ENCODE data around the gene PGLYRP4. TPM values are rescaled to one million over a fixed set of nuclear protein-coding genes. Genes with fewer than 3 reads are reported as not detected.

Gene PGLYRP4
- total RNA-seq, 4 donors from 2014 or later = not detected

DNA sequence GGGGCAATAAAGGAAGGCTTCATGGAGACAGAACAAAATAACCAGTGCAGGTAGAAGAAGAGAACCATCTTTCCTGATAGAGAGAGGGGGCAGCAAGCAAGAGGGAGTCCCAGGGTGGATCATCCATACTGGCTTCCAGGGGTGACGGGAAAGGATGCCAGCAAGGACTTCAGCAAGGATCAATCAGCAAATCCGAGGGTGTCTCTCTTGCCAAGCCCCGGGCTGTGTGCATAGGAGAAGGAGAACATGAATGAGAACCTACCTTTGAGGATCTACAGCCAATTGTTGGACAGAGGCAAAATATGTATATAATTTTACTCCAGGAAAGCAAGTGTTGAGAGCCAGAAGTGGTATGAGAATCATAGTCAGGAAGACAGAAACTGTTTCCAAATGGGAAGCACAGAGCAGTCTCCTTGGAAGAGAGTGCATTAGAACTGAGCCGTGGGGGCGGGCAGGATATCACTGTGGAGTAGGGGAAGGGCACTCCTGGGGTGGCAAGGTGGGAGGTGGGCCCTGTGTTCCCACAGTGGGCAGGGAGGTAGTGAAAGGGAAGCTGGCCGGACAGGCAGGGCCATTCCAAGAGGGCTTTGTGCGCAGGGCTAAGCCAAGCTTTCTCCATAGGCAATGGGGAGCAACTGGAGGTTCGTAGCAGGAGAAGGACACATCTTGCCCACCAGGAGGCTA, 7.9 kb upstream of the PGLYRP4 start:
- Histone ChIP-seq H3K27me3 (no peaks in the 10 kb centered on the region), H3K4me1 (no peaks in the 10 kb centered on the region), H3K36me3 (no peaks in the 10 kb centered on the region), H3K4me3 (replicated peaks in 1 of 3) (no peak overlapping the region), H3K9me3 (no peaks in the 10 kb centered on the region), H3K27ac (no peak overlapping the region)
- DNase-seq = no peak
- no peak for TF ChIP-seq POLR2A (IDR thresholded peaks at IDR 0.05)
- intact Hi-C loops (cut with DNase I) = no loop called here
- WGBS, 2 donors = 83 to 89% methylated on average over 8 of the region's 8 CpGs

DNA sequence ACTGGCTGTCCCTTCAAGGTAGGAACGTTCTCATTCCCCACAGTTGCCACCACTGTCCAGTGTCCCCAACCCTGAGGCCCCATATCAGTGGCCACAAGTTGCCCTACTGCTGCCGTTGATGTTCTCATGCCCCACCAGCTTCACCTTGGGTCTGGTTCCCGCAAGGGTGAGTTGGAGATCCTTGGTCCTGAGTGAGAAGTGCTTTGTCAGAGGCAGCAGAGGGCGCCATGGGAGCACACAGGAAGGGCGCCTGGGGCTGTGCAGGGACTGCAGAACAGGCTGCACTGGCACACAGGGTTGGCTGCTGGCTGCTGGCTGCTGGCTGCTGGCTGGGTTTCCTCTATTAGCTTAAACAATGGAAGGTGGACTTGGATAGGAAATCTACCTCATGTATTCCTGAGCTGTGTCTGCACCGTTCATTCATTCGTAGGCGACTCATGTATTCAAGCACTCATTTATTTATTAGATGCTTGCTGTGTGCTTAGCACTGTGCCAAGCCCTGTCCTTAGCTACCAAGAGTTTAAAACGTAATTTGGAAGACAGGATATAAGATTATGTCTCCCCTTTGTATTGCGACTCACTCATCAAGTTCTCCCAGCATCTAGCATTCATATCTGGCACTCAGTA, 6.9 kb upstream of the PGLYRP4 start:
- no peaks in the 10 kb centered on the region for H3K27me3 ChIP-seq
- intact Hi-C loops (cut with DNase I) = no loop called here
- peak; percentile 6 to 13 for DNase-seq
- H3K4me1 ChIP-seq = no peaks in the 10 kb centered on the region
- 54 to 58% methylated on average over 9 to 10 of the region's 10 CpGs for WGBS, 2 donors
- H3K36me3 ChIP-seq = no peaks in the 10 kb centered on the region
- H3K4me3 ChIP-seq (replicated peaks in 1 of 3) = no peak overlapping the region
- H3K9me3 ChIP-seq = no peaks in the 10 kb centered on the region
- H3K27ac ChIP-seq = no peak overlapping the region
- TF ChIP-seq, protein P1, sequence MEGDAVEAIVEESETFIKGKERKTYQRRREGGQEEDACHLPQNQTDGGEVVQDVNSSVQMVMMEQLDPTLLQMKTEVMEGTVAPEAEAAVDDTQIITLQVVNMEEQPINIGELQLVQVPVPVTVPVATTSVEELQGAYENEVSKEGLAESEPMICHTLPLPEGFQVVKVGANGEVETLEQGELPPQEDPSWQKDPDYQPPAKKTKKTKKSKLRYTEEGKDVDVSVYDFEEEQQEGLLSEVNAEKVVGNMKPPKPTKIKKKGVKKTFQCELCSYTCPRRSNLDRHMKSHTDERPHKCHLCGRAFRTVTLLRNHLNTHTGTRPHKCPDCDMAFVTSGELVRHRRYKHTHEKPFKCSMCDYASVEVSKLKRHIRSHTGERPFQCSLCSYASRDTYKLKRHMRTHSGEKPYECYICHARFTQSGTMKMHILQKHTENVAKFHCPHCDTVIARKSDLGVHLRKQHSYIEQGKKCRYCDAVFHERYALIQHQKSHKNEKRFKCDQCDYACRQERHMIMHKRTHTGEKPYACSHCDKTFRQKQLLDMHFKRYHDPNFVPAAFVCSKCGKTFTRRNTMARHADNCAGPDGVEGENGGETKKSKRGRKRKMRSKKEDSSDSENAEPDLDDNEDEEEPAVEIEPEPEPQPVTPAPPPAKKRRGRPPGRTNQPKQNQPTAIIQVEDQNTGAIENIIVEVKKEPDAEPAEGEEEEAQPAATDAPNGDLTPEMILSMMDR (IDR thresholded peaks at IDR 0.05) = peak in 1 of 6 experiments; percentile 8
- no peak for TF ChIP-seq POLR2A (IDR thresholded peaks at IDR 0.05)

GRCh38 chr1:153354515-153355193, 6.0 kb upstream of the PGLYRP4 start:
- intact Hi-C loops (cut with DNase I) = loop anchor here (5.0 kb wide), 1 partner anchor 143 kb away; no protein-coding TSS in a partner anchor

DNA sequence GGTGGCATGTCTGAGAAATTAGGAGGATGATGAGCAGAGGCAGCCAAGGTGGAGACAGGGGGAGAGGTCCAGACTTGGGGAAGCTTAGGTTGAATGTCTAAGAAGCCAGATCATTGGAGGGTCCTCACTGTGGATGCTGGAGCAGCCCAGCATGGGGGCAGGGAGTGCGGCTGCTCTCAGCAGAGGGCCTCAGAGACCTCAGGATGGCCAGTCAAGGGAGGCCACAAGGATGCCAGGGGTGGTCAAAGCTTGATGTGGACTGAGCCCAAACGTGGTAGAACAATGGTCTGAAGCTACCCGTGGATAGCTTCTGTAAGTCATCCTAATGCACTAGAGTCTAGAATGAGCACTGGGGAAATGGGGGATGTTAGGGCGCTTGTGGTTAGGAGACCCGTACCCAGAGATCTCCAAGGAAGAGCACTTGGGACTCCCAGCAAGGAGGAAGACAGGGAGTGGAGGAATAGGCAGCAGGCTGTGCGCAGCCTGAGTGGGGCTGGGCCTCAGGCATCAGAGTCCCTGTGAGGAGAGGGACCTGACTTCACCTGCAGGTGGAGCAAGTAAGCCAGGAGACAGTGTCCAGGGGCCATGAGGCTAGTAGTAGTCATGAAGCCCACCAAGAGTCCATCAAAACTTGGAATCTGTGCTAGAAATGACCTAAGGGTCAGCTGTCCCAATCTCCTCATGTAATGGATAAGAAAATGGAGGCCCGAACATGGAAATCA, 4.7 kb upstream of the PGLYRP4 start:
- no peak overlapping the region for H3K27ac ChIP-seq
- no peaks in the 10 kb centered on the region for H3K9me3 ChIP-seq
- intact Hi-C loops (cut with DNase I) = loop anchor here (5.0 kb wide), 1 partner anchor 144 kb away; no protein-coding TSS in a partner anchor
- no peak for TF ChIP-seq POLR2A (IDR thresholded peaks at IDR 0.05)
- TF ChIP-seq, protein P1 (IDR thresholded peaks at IDR 0.05) = no peak
- no peaks in the 10 kb centered on the region for H3K4me1 ChIP-seq
- no peaks in the 10 kb centered on the region for H3K27me3 ChIP-seq
- no peaks in the 10 kb centered on the region for H3K36me3 ChIP-seq
- WGBS, 2 donors = 79 to 82% methylated on average over 6 to 7 of the region's 7 CpGs
- no peak for DNase-seq
- H3K4me3 ChIP-seq (replicated peaks in 1 of 3) = no peak overlapping the region

More at GRCh38 chr1:153354515-153355193, 6.0 kb upstream of the PGLYRP4 start:
- WGBS, 2 donors = 73 to 89% methylated on average over 4 to 8 of the region's 8 CpGs
- no peak overlapping the region for H3K4me3 ChIP-seq (replicated peaks in 1 of 3)
- no peak for DNase-seq
- no peaks in the 10 kb centered on the region for H3K36me3 ChIP-seq
- TF ChIP-seq, protein P1 (IDR thresholded peaks at IDR 0.05) = no peak
- TF ChIP-seq POLR2A (IDR thresholded peaks at IDR 0.05) = no peak
- no peaks in the 10 kb centered on the region for H3K4me1 ChIP-seq
- no peaks in the 10 kb centered on the region for H3K9me3 ChIP-seq
- no peaks in the 10 kb centered on the region for H3K27me3 ChIP-seq
- no peak overlapping the region for H3K27ac ChIP-seq

DNA sequence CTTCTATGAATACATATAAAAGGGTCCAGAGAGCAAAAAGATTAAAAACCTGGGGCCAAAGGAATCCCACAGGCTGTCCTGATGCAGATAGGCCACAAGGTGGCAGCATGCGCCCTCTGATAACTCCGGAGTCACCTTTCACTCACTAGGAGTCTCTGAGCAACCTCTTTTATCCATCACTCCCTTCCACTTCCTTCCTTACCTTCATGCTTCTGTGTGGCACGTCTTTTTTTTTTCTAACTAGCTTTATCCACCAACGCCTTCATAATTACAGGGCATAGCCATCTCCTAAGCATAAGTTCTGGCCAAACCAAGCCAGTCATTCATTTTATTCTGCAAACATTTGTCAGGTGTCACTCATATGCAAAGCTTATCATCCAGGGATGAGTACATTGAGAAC, 3.9 kb upstream of the PGLYRP4 start:
- intact Hi-C loops (cut with DNase I) = loop anchor here (5.0 kb wide), 1 partner anchor 145 kb away; no protein-coding TSS in a partner anchor
- H3K27me3 ChIP-seq = no peaks in the 10 kb centered on the region
- 1% methylated on average over 4 of the region's 4 CpGs for WGBS, 2 donors
- no peak overlapping the region for H3K4me3 ChIP-seq (replicated peaks in 1 of 3)
- H3K9me3 ChIP-seq = no peaks in the 10 kb centered on the region
- no peaks in the 10 kb centered on the region for H3K36me3 ChIP-seq
- no peaks in the 10 kb centered on the region for H3K4me1 ChIP-seq
- H3K27ac ChIP-seq = no peak overlapping the region
- peak; percentile 53 to 64 for DNase-seq
- TF ChIP-seq, protein P1 (IDR thresholded peaks at IDR 0.05) = peak; percentile 62 to 93 (median 74)
- TF ChIP-seq POLR2A (IDR thresholded peaks at IDR 0.05) = no peak

Data from thyroid gland (tissue), 4 donors.